NCI-H748 (cell line): ENCODE data around the gene CCR2.

Experiments
- DNase-seq: peaks from one replicate; lab custom pipeline; 2025; ENCODE audit not compliant: unreplicated experiment; lab: John Stamatoyannopoulos, UW

CCR2 gene

DNA sequence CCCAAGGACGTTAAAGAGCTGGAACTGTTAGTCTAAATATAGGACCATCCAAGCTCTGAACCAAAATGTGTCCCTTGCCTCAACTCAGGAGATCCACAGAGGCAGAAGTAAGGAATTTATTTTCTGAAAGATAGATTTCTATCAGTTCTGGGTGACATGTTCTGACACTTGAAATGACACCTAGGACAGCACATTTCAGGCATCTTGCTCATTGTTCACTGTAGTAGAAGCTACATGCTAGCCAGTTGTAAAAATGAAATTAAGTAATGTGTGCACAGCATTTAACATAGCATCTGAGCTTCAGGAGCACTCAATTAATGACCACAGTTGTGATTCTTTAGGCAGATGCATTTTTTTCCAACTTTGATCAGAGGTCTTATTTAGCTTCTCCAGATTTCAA, 567 bp downstream of the CCR2 start:
- DNase-seq = no peak

DNA sequence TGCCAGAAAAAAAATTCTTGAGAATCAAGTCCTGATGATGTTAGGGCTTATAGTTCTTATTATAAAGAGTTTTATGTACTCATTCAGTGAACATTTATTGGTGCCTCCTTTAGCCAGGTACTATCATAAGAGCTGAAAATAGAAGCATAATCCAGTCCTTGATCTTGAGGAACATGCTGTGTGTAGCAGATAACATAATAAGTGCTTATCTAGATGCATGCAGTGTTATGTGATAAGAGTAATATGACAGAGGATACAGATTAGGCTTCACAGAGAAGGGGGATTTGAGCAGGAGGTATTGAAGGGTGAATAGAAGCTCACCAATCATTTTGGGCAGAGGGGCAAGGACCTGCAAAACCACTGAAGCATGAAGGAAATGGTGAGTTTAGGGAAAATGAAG, 1.1 kb downstream of the CCR2 start:
- DNase-seq = no peak

DNA sequence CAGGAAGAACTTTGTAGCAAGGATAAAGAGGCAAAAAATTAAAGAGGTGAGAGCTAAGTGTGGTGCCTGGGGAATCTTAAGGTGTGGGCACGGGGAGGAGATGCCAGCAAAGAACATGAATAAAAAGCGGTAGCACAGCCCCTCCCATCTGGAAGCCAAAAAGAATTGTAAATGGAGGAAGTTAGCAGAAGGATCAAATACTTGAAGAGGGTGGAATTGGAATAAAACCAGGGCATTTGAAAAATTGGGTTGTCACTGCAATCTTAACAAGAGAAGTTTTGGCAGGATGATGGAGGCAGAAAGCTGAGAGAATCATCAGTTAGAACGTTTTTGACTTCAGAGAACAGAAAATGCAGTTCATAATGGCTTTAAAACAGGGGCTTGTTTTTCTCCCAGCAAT, 2.4 kb downstream of the CCR2 start:
- no peak for DNase-seq

DNA sequence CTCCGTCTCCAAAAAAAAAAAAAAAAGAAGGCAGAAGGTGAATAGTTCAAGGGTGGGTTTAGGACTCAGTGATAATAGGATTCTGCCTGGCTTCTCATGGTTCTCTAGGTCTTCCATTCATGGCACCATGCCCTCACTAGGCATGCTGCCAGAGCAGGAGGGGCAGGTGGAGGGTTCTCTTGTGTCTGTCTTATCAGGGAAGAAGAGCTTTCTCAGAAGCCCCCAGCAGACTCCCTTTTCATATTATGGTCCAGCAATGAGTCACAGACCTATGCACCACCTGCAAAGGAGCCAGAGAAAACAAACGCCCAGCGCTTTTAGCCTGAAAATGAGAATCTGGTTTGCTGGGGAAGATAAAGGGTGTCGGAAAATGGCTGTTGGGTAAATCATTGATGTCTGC, 3.0 kb downstream of the CCR2 start:
- DNase-seq = no peak

DNA sequence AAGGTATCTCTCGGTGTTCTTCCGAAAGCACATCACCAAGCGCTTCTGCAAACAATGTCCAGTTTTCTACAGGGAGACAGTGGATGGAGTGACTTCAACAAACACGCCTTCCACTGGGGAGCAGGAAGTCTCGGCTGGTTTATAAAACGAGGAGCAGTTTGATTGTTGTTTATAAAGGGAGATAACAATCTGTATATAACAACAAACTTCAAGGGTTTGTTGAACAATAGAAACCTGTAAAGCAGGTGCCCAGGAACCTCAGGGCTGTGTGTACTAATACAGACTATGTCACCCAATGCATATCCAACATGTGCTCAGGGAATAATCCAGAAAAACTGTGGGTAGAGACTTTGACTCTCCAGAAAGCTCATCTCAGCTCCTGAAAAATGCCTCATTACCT, 4.6 kb downstream of the CCR2 start:
- DNase-seq = no peak

DNA sequence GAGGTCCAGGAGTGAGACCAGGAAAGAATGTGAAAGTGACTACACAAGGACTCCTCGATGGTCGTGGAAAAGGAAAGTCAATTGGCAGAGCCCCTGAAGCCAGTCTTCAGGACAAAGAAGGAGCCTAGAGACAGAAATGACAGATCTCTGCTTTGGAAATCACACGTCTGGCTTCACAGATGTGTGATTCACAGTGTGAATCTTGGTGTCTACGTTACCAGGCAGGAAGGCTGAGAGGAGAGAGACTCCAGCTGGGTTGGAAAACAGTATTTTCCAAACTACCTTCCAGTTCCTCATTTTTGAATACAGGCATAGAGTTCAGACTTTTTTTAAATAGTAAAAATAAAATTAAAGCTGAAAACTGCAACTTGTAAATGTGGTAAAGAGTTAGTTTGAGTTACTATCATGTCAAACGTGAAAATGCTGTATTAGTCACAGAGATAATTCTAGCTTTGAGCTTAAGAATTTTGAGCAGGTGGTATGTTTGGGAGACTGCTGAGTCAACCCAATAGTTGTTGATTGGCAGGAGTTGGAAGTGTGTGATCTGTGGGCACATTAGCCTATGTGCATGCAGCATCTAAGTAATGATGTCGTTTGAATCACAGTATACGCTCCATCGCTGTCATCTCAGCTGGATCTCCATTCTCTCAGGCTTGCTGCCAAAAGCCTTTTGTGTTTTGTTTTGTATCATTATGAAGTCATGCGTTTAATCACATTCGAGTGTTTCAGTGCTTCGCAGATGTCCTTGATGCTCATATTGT, 6.0 kb downstream of the CCR2 start:
- peak; percentile 94 for DNase-seq

DNA sequence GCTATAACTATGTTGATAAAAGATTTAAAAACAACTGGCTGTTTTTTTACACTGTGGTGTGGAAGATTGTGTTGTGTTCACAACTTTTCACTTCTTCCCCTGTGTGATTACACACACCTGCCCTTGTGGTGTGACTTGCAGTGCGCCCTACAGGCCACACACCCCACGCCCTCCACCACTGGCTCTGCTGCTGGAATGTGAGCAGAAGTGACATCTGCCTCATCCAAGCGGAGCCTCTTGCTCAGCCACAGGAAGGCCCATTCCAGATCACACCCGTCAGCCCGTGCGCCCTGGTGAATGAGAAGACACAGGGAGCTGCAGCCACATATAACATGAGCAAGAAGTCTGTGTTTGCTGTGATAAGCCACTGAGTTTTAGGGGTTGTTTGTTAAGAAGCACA, 7.0 kb downstream of the CCR2 start:
- DNase-seq = peak; percentile 2

DNA sequence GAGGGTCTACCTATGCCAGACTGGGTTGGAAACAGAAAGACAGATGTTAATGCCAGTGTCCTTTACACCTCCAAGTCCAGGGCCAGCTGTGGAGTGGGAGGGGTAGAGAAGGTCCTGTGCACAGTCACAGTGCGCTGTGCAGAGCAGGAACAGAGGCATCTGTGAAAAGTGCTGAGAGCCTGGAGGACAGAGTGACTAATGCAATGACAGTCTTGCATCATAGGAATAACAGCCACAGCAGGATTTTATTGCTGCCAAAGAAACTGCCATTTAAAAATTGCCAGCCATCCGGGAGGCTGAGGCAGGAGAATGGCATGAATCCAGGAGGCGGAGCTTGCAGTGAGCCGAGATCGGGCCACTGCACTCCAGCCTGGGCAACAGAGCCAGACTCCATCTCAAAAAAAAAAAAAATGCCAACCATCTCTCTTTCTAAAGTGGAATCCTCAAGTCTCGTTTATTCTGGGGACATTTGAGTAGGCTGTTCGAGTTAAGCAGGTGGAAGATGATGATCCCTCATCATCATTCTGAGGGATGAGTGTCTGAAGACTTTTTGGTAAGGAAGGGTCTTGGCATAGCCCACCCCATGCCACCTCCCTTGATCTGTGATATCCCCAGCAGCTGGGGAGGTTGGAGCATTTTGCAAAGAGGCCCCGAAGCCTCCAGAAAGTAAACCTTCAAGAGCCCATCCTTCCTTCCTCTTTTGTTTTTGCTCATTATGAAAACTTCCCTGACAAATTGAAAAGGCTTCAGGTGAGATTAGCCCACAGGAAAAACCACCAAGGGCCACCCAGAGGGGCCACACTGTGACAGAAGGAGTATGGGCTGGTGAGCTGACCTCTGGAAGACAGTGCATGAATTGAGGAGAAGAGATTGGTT, 7.7 kb downstream of the CCR2 start:
- DNase-seq = peak; percentile 2

DNA sequence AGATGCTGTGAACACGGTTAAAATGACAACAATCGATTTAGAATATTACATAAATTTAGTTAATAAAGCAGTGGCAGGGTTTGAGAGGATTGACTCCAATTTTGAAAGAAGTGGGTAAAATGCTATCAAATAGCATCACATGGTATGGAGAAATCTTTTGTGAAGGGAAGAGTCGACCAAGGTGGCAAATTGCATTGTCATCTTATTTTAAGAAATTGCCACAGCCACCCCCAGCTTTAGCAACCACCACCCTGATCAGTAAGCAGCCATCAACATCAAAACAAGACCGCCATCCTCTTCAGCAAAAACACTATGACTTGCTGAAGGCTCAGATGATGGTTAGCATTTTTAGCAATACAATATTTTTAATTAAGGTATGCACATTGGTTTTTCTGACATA, 11.1 kb downstream of the CCR2 start:
- DNase-seq = no peak

DNA sequence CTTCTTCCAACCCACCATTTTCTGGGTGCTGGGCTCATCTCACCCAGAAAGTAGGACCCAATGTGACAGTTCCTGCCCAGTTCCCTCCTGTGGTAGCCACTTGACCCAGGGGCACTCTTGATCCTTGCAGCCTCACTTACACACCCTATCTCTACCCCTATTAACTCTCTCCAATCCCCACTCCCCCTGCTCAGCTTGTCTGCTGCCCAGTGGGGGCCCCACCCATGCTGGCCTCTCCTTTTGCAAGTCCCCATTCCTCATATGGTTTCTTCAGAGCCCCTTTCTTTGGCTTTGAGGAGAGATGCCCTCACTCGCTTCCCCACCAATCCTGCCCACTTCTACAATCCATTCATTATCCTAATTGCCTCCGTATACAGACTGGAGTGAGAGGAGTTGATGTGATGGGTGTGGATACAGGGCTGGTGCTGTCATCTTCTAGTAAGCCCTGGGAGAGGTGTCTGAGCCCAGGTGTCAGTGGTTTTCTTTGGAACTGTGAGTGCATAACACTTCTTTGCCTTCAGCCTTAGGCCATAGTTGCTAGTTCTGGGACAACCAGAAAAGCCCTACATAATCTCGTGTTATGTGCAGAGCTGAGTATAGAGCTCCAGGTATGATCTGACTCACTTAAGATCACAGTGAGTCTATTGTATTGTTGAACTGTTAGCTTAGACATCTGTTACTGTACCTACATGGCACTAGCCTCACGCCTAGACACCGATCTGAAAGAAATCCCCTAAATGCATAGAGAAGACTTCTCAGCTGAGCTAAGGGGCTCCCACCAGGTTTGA, 12.0 kb downstream of the CCR2 start:
- no peak for DNase-seq

DNA sequence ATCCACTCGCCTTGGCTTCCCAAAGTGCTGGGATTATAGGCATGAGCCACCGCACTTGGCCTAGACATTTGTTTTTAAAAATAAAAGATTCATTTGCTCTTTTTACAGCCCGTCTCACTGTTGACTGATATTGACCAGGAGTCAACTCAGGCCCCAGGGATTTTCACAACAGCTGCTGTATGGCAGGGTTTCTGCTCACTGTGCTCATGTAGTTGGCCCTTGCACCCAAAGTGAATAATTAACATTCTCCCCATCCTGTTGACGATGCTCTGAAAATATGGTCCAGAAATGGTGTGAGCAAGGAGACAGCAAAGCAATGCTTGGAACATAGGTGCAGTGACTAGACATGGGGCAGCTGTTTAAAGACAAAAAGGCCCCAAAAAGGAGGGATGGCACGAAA, 13.9 kb downstream of the CCR2 start:
- DNase-seq = no peak

DNA sequence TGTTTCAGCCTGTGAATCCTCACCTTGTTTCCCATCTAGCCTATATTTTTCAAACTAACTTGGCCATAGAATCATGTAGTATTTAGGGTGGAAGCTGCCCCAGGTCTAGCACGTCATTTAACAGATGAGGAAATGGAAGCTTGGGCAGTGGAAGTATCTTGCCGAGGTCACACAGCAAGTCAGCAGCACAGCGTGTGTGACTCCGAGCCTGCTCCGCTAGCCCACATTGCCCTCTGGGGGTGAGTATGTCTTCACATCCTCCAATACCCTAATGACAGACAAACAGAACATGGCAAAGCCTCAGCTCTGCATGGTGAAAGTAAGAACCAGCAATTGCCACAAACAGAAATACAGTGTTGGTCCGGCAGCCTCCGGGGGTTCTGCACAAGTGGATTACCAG, 14.7 kb downstream of the CCR2 start:
- peak; percentile 28 for DNase-seq

DNA sequence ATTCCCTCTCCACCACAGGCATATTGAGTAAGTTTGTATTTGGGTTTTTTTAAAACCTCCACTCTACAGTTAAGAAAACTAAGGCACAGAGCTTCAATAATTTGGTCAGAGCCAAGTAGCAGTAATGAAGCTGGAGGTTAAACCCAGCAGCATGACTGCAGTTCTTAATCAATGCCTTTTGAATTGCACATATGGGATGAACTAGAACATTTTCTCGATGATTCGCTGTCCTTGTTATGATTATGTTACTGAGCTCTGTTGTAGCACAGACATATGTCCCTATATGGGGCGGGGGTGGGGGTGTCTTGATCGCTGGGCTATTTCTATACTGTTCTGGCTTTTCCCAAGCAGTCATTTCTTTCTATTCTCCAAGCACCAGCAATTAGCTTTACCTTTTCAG, 15.2 kb downstream of the CCR2 start:
- DNase-seq = no peak

DNA sequence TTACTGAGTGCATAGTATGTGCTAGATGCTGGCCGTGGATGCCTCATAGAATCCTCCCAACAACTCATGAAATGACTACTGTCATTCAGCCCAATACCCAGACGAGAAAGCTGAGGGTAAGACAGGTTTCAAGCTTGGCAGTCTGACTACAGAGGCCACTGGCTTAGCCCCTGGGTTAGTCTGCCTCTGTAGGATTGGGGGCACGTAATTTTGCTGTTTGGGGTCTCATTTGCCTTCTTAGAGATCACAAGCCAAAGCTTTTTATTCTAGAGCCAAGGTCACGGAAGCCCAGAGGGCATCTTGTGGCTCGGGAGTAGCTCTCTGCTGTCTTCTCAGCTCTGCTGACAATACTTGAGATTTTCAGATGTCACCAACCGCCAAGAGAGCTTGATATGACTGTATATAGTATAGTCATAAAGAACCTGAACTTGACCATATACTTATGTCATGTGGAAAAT, 15.8 kb downstream of the CCR2 start:
- no peak for DNase-seq

DNA sequence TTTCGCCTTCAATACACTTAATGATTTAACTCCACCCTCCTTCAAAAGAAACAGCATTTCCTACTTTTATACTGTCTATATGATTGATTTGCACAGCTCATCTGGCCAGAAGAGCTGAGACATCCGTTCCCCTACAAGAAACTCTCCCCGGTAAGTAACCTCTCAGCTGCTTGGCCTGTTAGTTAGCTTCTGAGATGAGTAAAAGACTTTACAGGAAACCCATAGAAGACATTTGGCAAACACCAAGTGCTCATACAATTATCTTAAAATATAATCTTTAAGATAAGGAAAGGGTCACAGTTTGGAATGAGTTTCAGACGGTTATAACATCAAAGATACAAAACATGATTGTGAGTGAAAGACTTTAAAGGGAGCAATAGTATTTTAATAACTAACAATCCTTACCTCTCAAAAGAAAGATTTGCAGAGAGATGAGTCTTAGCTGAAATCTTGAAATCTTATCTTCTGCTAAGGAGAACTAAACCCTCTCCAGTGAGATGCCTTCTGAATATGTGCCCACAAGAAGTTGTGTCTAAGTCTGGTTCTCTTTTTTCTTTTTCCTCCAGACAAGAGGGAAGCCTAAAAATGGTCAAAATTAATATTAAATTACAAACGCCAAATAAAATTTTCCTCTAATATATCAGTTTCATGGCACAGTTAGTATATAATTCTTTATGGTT, 17.1 kb downstream of the CCR2 start, which contains the start of gene CCR5:
Gene CCR5 (plus strand): TSS at position 108 of the 680 bp plus-strand sequence. CDS start 1,957 bp downstream, outside the sequence.
- no peak for DNase-seq

DNA sequence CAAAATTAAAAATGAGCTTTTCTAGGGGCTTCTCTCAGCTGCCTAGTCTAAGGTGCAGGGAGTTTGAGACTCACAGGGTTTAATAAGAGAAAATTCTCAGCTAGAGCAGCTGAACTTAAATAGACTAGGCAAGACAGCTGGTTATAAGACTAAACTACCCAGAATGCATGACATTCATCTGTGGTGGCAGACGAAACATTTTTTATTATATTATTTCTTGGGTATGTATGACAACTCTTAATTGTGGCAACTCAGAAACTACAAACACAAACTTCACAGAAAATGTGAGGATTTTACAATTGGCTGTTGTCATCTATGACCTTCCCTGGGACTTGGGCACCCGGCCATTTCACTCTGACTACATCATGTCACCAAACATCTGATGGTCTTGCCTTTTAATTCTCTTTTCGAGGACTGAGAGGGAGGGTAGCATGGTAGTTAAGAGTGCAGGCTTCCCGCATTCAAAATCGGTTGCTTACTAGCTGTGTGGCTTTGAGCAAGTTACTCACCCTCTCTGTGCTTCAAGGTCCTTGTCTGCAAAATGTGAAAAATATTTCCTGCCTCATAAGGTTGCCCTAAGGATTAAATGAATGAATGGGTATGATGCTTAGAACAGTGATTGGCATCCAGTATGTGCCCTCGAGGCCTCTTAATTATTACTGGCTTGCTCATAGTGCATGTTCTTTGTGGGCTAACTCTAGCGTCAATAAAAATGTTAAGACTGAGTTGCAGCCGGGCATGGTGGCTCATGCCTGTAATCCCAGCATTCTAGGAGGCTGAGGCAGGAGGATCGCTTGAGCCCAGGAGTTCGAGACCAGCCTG, 17.8 kb downstream of the CCR2 start:
- no peak for DNase-seq

DNA sequence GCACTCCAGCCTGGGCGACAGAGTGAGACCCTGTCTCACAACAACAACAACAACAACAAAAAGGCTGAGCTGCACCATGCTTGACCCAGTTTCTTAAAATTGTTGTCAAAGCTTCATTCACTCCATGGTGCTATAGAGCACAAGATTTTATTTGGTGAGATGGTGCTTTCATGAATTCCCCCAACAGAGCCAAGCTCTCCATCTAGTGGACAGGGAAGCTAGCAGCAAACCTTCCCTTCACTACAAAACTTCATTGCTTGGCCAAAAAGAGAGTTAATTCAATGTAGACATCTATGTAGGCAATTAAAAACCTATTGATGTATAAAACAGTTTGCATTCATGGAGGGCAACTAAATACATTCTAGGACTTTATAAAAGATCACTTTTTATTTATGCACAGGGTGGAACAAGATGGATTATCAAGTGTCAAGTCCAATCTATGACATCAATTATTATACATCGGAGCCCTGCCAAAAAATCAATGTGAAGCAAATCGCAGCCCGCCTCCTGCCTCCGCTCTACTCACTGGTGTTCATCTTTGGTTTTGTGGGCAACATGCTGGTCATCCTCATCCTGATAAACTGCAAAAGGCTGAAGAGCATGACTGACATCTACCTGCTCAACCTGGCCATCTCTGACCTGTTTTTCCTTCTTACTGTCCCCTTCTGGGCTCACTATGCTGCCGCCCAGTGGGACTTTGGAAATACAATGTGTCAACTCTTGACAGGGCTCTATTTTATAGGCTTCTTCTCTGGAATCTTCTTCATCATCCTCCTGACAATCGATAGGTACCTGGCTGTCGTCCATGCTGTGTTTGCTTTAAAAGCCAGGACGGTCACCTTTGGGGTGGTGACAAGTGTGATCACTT, 18.8 kb downstream of the CCR2 start:
- peak; percentile 25 for DNase-seq

DNA sequence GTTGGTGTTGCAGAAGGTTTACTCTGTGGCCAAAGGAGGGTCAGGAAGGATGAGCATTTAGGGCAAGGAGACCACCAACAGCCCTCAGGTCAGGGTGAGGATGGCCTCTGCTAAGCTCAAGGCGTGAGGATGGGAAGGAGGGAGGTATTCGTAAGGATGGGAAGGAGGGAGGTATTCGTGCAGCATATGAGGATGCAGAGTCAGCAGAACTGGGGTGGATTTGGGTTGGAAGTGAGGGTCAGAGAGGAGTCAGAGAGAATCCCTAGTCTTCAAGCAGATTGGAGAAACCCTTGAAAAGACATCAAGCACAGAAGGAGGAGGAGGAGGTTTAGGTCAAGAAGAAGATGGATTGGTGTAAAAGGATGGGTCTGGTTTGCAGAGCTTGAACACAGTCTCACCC, 20.8 kb downstream of the CCR2 start:
- DNase-seq = no peak

DNA sequence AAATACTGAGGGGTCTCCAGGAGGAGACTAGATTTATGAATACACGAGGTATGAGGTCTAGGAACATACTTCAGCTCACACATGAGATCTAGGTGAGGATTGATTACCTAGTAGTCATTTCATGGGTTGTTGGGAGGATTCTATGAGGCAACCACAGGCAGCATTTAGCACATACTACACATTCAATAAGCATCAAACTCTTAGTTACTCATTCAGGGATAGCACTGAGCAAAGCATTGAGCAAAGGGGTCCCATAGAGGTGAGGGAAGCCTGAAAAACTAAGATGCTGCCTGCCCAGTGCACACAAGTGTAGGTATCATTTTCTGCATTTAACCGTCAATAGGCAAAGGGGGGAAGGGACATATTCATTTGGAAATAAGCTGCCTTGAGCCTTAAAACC, 21.3 kb downstream of the CCR2 start:
- no peak for DNase-seq
